GM19240 (cell line): Measurements from ENCODE around the gene ADAMTS7.
"Not testable (repeated sequence)": the region's sequence is repeated elsewhere in the genome, so short reads cannot be mapped to it uniquely, and the experiment has no call there.

ENCODE experiments used
- DNase-seq: peaks from one replicate; pipeline ENCODE4 v3.0.0; 2011; ENCODE audit warnings: low spot score; ENCODE audit not compliant: insufficient read length

ADAMTS7 gene

DNA sequence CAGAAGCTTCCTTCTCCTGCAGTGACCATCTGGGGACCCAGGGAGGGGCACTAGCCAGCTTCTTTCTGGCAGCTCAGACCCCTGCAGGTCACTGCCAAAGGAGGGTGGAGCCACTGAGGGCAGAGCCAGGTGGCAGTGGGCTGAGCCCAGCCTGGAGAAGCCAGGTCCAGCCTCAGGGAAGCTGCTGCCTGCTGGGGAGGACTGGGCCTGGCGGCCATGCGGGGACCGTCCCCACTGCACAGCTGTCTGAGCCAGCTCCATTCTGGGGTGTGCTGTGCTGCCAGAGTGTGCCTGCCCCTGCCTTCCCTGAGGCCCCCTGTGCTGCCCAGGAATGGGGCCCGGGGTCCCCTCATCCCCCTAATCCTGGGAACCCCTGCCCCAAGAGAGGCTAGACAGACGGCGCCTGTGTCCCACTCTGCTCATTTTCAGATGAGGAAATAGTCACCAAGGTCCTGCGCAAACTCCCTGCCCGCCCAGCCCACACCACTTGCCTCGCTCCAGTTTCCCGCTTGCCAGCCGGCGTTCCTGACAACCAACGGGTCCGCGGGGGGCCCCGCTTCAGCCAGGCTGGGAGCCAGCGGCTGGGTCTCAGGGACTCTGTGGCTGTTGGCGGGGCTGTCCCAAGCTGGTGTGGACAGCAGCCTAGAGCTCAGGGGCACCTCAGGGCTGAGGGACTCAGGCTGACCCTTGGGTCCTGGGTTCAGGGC is 46.0 kb downstream of the ADAMTS7 start:
- not testable (repeated sequence) for DNase-seq

DNA sequence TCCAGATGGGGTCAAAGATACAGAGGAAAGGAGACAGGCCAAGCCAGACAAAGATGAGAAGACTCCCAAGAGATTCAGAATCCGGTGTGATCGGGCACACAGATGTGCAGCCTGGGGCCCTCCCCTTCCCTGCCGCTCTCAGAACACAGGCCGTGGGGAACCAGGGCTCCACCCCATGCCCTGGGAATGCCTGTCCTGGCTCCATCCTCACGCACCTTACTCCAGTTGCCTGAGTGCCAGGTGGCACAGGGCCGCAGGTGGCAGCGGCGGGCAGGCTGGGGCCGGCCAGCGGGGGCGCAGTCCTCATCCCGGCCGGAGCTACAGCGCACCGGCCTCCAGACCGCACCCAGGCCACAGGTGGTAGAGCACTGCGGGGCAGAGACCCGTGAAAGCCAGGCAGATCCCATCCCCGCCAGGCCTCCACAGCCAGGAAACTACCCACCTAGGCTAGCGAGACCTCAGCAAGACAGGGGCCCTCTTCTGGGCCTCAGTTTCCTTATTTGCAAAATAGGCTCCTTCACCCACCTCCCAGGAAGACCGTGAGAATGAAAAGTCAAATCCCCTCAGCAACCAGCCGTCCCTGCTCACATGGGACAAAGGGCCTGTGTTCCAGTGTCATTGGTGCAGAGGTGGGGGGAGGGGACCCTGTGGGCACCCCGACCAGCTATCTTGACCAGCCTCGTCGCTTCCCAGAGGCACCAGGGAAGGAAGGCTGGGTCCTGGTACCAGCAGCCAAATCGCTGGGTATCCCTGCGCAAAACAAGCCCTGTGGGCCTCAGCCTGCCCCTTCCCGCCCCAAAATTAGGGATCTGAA is 46.7 kb downstream of the ADAMTS7 start:
- not testable (repeated sequence) for DNase-seq

- DNase-seq = no peak
Observed at GRCh38 chr15:78763796-78764241, 47.4 kb downstream of the ADAMTS7 start.

DNA sequence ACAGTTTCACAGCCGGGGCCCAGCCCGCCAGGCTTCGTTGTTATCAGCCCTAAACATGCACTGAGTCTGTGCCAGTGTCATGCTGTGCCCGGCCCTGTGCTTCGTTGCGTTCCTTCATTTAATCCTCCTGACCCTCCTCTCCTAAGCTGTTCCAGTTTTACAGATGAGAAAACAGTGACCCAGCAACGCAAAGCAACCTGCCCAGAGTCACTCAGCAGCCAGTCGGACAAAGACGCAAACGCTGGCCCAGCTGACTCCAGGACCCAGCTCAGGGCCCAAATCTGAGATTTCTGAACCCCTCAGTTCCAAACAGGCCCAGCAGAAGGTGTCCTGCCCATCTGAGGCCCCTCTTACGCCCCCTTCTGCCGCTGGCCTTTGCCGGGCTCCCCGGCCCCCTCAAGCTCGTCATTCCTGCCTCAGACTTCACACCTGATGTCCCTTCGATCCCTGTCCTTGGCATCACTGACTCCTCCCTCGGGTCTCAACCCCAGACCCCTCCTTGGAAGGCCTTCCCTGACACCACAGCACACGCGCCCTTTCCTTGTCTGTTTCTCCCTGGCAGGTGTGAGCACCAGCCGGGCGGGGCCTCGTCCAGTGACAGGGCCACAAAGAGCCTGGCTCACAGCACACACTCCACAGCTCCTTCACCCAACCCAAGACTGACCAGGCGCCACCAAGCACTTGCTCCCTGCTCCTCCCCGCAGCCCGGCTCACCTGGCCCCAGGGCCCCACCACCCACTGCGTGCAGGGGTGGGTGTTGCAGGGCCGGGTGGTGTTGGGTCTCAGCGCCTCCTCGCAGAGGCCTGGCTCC is 48.1 kb downstream of the ADAMTS7 start:
- DNase-seq = no peak

DNA sequence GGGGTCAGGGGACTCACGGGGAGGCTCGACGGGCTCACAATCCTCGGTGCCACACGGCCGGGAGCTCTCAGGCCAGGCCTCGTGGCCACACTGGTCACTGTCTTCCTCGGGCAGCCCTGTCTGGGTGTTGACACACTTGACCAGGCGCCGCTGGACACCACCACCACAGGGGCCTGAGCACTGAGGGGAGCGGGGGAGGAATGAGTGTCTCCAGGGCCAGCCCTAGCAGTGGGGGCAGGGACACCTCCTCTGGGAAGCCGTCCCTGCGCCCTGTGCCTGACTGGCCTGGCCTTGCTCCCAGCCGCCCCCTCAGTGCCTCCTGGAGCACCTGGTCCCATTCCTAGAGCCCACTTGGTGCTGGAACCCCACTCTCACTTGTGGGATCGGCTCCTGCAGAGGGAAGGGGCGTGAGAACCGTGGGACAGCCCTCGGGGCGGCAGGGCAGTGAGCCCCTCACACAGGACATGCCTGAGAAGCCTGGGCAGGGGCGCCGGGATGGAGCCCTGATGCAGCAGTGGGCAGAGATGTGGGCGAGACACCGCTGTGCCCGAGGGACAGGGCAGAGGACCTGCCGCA is 48.8 kb downstream of the ADAMTS7 start:
- not testable (repeated sequence) for DNase-seq

GRCh38 chr15:78761891-78762385 is 49.3 kb downstream of the ADAMTS7 start:
- no peak for DNase-seq

DNA sequence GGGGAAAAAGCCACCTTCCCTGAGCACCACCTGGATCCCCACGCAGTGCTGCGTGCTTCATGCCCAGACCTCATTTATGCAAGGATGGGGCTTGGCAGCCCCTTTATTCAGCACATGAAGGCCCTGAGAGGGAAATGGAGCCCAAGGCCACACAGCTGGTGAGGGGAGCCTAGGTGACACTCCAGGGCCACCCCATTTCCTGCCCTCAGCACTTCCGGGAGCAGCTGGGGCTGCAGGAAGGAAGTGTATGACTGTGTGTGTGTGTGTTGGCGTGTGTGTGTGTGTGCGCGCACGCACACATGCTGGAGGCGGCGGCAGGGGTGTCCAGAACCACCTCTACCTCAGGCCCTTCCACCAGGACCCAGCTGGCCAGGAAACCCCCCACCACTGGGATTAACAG is 49.8 kb downstream of the ADAMTS7 start:
- peak; percentile 72 for DNase-seq

GRCh38 chr15:78761020-78761419 is 50.2 kb downstream of the ADAMTS7 start:
- no peak for DNase-seq

- DNase-seq = not testable (repeated sequence)
Observed at GRCh38 chr15:78760091-78760882, 51.0 kb downstream of the ADAMTS7 start.

GRCh38 chr15:78759361-78759998 is 51.8 kb downstream of the ADAMTS7 start:
- DNase-seq = not testable (repeated sequence)

- not testable (repeated sequence) for DNase-seq
Observed at GRCh38 chr15:78758486-78759200, 52.6 kb downstream of the ADAMTS7 start.

DNA sequence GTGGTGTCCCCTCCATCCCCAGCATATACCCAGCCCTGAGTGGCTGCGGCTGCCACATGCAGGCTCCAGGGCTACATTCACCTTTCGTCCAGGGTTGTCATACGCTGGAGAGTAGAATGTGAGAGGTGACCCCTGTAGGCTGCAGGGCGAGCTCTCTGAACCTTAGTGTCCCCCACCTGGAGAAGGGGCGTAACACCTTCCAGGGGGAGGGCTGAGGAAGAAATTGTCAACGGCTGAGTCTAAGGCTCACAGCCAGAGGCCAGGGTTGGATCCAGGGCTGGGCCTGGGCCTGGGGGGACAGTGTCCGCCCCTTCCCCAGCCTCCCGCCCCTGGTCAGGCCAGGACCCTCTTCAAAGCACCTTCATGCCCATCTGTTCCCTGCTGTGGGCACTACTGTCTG is 53.2 kb downstream of the ADAMTS7 start:
- not testable (repeated sequence) for DNase-seq

- no peak for DNase-seq
Observed at GRCh38 chr15:78757636-78757905, 53.7 kb downstream of the ADAMTS7 start.

- DNase-seq = not testable (repeated sequence)
Observed at GRCh38 chr15:78756781-78757635, 54.3 kb downstream of the ADAMTS7 start.

- not testable (repeated sequence) for DNase-seq
Observed at GRCh38 chr15:78755900-78756591, 55.2 kb downstream of the ADAMTS7 start.

DNA sequence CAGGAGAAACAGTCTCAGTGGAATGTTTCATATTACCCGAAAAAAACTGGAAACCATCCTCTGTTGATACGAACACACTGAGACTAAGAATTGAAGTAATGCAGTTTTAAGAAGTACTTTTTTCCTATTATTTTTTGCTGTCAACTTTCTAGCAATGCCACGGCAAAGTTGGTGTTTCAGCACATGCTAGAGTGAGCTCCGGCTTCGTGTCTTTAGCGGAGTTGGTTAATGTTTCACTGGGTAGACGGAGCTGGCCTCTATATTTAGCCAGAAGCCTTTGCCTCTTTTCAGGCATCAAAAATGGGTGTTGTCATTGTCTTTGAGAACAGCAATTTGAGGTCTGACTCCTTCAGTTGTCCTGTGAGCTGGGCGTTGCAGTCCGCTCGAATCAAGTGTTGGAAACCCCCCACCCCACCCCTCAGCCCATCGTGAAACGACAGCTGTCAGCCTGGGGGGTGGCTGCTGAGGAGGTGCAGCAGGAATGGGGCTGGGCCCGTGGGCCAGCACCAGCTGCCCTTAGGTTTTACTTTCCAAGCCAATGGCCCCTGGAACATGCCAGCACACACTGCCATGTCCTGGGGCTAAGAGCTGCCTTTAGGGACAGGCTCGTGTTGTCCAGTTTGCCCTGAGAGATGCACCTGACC is 56.5 kb downstream of the ADAMTS7 start:
- not testable (repeated sequence) for DNase-seq
